NB4 (cell line): ENCODE measurements around the gene KAT2A.

Experiments
- DNase-seq: peaks from one replicate; pipeline ENCODE4 v3.0.0; 2010; ENCODE audit warnings: low read depth
- H3K4me3 ChIP-seq: one replicate; pipeline ENCODE4 v1.5.1; 2011; ENCODE audit warnings: mild to moderate bottlenecking, low read depth, low read length, moderate library complexity
- CTCF ChIP-seq: IDR thresholded peaks from one replicate; pipeline ENCODE4 v1.5.1; 2012; ENCODE audit warnings: low read depth, low read length
- MAX ChIP-seq: IDR thresholded peaks from 2 replicates; pipeline ENCODE4 v1.6.1; 2011; ENCODE audit warnings: low read depth, low read length
- MYC ChIP-seq: IDR thresholded peaks from 2 replicates; pipeline ENCODE4 v1.6.1; 2011; ENCODE audit warnings: low read depth, low read length
- POLR2A ChIP-seq: IDR thresholded peaks from 2 replicates; pipeline ENCODE4 v1.6.1; 2011; ENCODE audit warnings: mild to moderate bottlenecking; ENCODE audit not compliant: insufficient read length; ENCODE audit errors: extremely low read depth

The KAT2A gene

GRCh38 chr17:42090964-42091790 is 30.0 kb downstream of the KAT2A start:
- H3K4me3 ChIP-seq: no peak overlapping the region
- no peak for DNase-seq
- TF ChIP-seq MYC (no peak), POLR2A (no peak), CTCF (no peak), MAX (no peak)

GRCh38 chr17:42088736-42089135 is 32.4 kb downstream of the KAT2A start:
- TF ChIP-seq MAX: no peak
- no peak for TF ChIP-seq POLR2A
- TF ChIP-seq CTCF: no peak
- H3K4me3 ChIP-seq: no peak overlapping the region
- DNase-seq: no peak

- H3K4me3 ChIP-seq: no peak overlapping the region
- no peak for DNase-seq
- TF ChIP-seq MYC: no peak
- TF ChIP-seq CTCF: no peak
- no peak for TF ChIP-seq MAX
- no peak for TF ChIP-seq POLR2A
Observed at GRCh38 chr17:42087736-42088705, 33.1 kb downstream of the KAT2A start.

- no peak overlapping the region for H3K4me3 ChIP-seq
- TF ChIP-seq POLR2A (no peak), MYC (no peak), CTCF (no peak), MAX (no peak)
- no peak for DNase-seq
Observed at GRCh38 chr17:42087042-42087701, 34.0 kb downstream of the KAT2A start.

- TF ChIP-seq POLR2A (no peak), MAX (no peak), CTCF (no peak), MYC (no peak)
- DNase-seq: no peak
- H3K4me3 ChIP-seq: no peak overlapping the region
Observed at GRCh38 chr17:42081516-42082129, 39.5 kb downstream of the KAT2A start.
